ENCODE results near the gene GOLGA2. TPM values are rescaled to one million over a fixed set of nuclear protein-coding genes. Genes with fewer than 3 reads are reported as not detected.

The GOLGA2 gene
- total RNA-seq, 1 donor from 2014 or later: 54.8 TPM

- Histone ChIP-seq H3K27me3 (ENCODE audit: control insufficient read depth, insufficient read depth, low read length) (no peaks in the 10 kb centered on the region), H3K36me3 (ENCODE audit: control insufficient read depth, insufficient read depth, low read length) (no peaks in the 10 kb centered on the region), H3K4me3 (ENCODE audit: low read depth, low read length) (no peak overlapping the region)
- FAIRE-seq: no peak
- TF ChIP-seq CTCF (IDR thresholded peaks at IDR 0.05; ENCODE audit: insufficient read depth, low read length, severe bottlenecking): no peak
- no peak for DNase-seq (ENCODE audit: low read depth)
These were observed 20.8 kb upstream of the GOLGA2 start for GRCh38 chr9:128296340-128297220.

GRCh38 chr9:128294142-128294541 is 18.3 kb upstream of the GOLGA2 start:
- no peak overlapping the region for H3K4me3 ChIP-seq (ENCODE audit: low read depth, low read length)
- FAIRE-seq (no peak), DNase-seq (ENCODE audit: low read depth) (no peak)
- H3K36me3 ChIP-seq (ENCODE audit: control insufficient read depth, insufficient read depth, low read length): no peaks in the 10 kb centered on the region
- H3K27me3 ChIP-seq (ENCODE audit: control insufficient read depth, insufficient read depth, low read length): no peaks in the 10 kb centered on the region
- TF ChIP-seq CTCF (IDR thresholded peaks at IDR 0.05; ENCODE audit: insufficient read depth, low read length, severe bottlenecking): no peak

GRCh38 chr9:128293091-128293490 is 17.3 kb upstream of the GOLGA2 start:
- DNase-seq (ENCODE audit: low read depth) (no peak), FAIRE-seq (no peak)
- no peaks in the 10 kb centered on the region for H3K27me3 ChIP-seq (ENCODE audit: control insufficient read depth, insufficient read depth, low read length)
- no peak for TF ChIP-seq CTCF (IDR thresholded peaks at IDR 0.05; ENCODE audit: insufficient read depth, low read length, severe bottlenecking)
- no peak overlapping the region for H3K4me3 ChIP-seq (ENCODE audit: low read depth, low read length)
- H3K36me3 ChIP-seq (ENCODE audit: control insufficient read depth, insufficient read depth, low read length): no peaks in the 10 kb centered on the region

- Histone ChIP-seq H3K27me3 (ENCODE audit: control insufficient read depth, insufficient read depth, low read length) (no peaks in the 10 kb centered on the region), H3K36me3 (ENCODE audit: control insufficient read depth, insufficient read depth, low read length) (no peaks in the 10 kb centered on the region), H3K4me3 (ENCODE audit: low read depth, low read length) (no peak overlapping the region)
- FAIRE-seq: no peak
- no peak for DNase-seq (ENCODE audit: low read depth)
- TF ChIP-seq CTCF (IDR thresholded peaks at IDR 0.05; ENCODE audit: insufficient read depth, low read length, severe bottlenecking): no peak
These were observed 16.2 kb upstream of the GOLGA2 start for GRCh38 chr9:128292009-128292408.

- Histone ChIP-seq H3K4me3 (ENCODE audit: low read depth, low read length) (no peak overlapping the region), H3K27me3 (ENCODE audit: control insufficient read depth, insufficient read depth, low read length) (no peaks in the 10 kb centered on the region), H3K36me3 (ENCODE audit: control insufficient read depth, insufficient read depth, low read length) (peaks cover 7% of the 10 kb centered on the region)
- DNase-seq (ENCODE audit: low read depth) (no peak), FAIRE-seq (no peak)
- no peak for TF ChIP-seq CTCF (IDR thresholded peaks at IDR 0.05; ENCODE audit: insufficient read depth, low read length, severe bottlenecking)
These were observed 12.6 kb upstream of the GOLGA2 start for GRCh38 chr9:128288273-128289004.

Measured in bronchial epithelial cell (primary cell).